Measurements from ENCODE around the gene ESPNL. TPM values are rescaled to one million over a fixed set of nuclear protein-coding genes. Genes with fewer than 3 reads are reported as not detected.
A peak's percentile ranks its signal among the peaks of the same experiment; 100 is the strongest.
"Not testable (repeated sequence)": the region's sequence is repeated elsewhere in the genome, so short reads cannot be mapped to it uniquely, and the experiment has no call there.

ESPNL gene
- 1 to 10 TPM in 1 of 4 donors, under 1 TPM in 2, not detected in 1; 0.78 to 1.3 (median 0.83) TPM for total RNA-seq

DNA sequence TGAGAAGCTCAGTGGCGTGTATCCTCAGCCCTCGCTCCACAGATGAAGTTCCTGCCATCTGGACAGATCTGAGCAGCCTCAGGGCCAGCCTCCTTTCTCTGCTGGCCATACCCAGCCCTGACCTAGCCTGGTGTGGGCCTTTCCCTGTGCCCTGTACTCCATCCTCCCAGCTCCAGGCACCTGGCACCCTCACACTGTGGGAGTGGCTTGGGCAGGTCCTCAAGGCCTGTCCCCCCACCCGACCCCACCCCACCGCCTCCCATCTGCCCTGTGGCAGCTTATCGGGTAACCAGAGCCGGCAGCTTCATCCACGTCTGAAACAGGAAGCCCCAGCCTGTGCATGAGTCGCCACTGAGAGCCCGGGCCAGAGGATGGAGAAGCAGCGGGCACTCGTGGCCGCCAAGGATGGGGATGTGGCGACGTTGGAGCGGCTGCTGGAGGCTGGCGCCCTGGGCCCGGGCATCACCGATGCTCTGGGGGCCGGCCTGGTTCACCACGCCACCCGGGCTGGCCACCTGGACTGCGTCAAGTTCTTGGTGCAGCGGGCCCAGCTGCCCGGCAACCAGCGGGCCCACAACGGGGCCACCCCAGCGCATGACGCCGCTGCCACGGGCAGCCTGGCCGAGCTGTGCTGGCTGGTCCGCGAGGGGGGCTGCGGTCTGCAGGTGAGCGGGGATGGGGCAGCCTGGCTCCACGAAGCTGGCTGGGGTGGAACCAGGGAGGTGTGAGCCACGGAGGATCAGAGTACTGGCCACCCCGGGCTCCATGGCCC, at the start of gene ESPNL:
Gene ESPNL, plus strand, starts transcription at position 292 of the 772 bp plus-strand sequence. Its CDS starts 80 bp downstream, at position 372.
- TF ChIP-seq CTCF (IDR thresholded peaks at IDR 0.05) (no peak), EP300 (IDR thresholded peaks at IDR 0.05) (no peak), POLR2AphosphoS5 (IDR thresholded peaks at IDR 0.05) (no peak), POLR2A (IDR thresholded peaks at IDR 0.05; ENCODE audit: low read depth) (no peak)
- H3K4me3 ChIP-seq = no peak within 1 kb of the TSS
- intact Hi-C loops (cut with DNase I) = no loop called here
- H3K36me3 ChIP-seq = peaks cover 0 to 6% (median 0%) of the 10 kb centered on the region in 4 donors
- 98% methylated on average over 20 of the region's 38 CpGs for WGBS
- peak within 1 kb of the TSS in 1 of 4 donors; percentile 59 for H3K27ac ChIP-seq (replicated peaks in 1 of 4)
- DNase-seq (ENCODE audit: extremely low spot score) = peak; percentile 45
- no peaks in the 10 kb centered on the region for H3K27me3 ChIP-seq
- no peaks in the 10 kb centered on the region for H3K9me3 ChIP-seq
- no peaks in the 10 kb centered on the region for H3K4me1 ChIP-seq

GRCh38 chr2:238053191-238053776, 46.9 kb upstream of the ESPNL start:
- intact Hi-C loops (cut with DNase I) = no loop called here
- no peak for TF ChIP-seq POLR2AphosphoS5 (IDR thresholded peaks at IDR 0.05)
- no peak for TF ChIP-seq POLR2A (IDR thresholded peaks at IDR 0.05; ENCODE audit: low read depth)
- TF ChIP-seq EP300 (IDR thresholded peaks at IDR 0.05) = no peak
- no peak for TF ChIP-seq CTCF (IDR thresholded peaks at IDR 0.05)
- Histone ChIP-seq H3K27ac (replicated peaks in 1 of 4) (no peak overlapping the region), H3K27me3 (no peaks in the 10 kb centered on the region), H3K9me3 (peaks cover 0 to 3% (median 0%) of the 10 kb centered on the region in 4 donors), H3K4me3 (no peak overlapping the region), H3K4me1 (no peaks in the 10 kb centered on the region), H3K36me3 (no peaks in the 10 kb centered on the region)
- DNase-seq (ENCODE audit: extremely low spot score) = no peak
- 92% methylated on average over 2 of the region's 2 CpGs for WGBS

GRCh38 chr2:238055841-238056240, 44.3 kb upstream of the ESPNL start:
- WGBS = 77% methylated on average over 3 of the region's 3 CpGs
- Histone ChIP-seq H3K4me3 (no peak overlapping the region), H3K9me3 (no peaks in the 10 kb centered on the region), H3K27ac (replicated peaks in 1 of 4) (no peak overlapping the region), H3K36me3 (no peaks in the 10 kb centered on the region), H3K27me3 (no peaks in the 10 kb centered on the region), H3K4me1 (peaks cover 4 to 10% (median 8%) of the 10 kb centered on the region in 4 donors)
- intact Hi-C loops (cut with DNase I) = no loop called here
- no peak for DNase-seq (ENCODE audit: extremely low spot score)
- no peak for TF ChIP-seq POLR2A (IDR thresholded peaks at IDR 0.05; ENCODE audit: low read depth)
- TF ChIP-seq CTCF (IDR thresholded peaks at IDR 0.05) = no peak
- TF ChIP-seq EP300 (IDR thresholded peaks at IDR 0.05) = no peak
- no peak for TF ChIP-seq POLR2AphosphoS5 (IDR thresholded peaks at IDR 0.05)

GRCh38 chr2:238057696-238058575, 42.2 kb upstream of the ESPNL start:
- intact Hi-C loops (cut with DNase I); H3K9me3 ChIP-seq; H3K36me3 ChIP-seq; H3K27me3 ChIP-seq; H3K4me3 ChIP-seq; DNase-seq (ENCODE audit: extremely low spot score); H3K27ac ChIP-seq (replicated peaks in 1 of 4): not testable (repeated sequence)
- WGBS = 96% methylated on average over 28 of the region's 44 CpGs
- H3K4me1 ChIP-seq = peaks cover 10 to 27% (median 20%) of the 10 kb centered on the region in 4 donors

- DNase-seq (ENCODE audit: extremely low spot score) = no peak
- no peaks in the 10 kb centered on the region for H3K27me3 ChIP-seq
- WGBS = 88% methylated on average over 3 of the region's 3 CpGs
- H3K9me3 ChIP-seq = no peaks in the 10 kb centered on the region
- H3K4me1 ChIP-seq = peaks cover 10 to 27% (median 20%) of the 10 kb centered on the region in 4 donors
- H3K36me3 ChIP-seq = peaks cover 0 to 3% (median 0%) of the 10 kb centered on the region in 4 donors
- no peak overlapping the region for H3K27ac ChIP-seq (replicated peaks in 1 of 4)
- peak overlapping the region in 3 of 4 donors; percentile 80 to 93 (median 92) for H3K4me3 ChIP-seq
- no peak for TF ChIP-seq EP300 (IDR thresholded peaks at IDR 0.05)
- TF ChIP-seq CTCF (IDR thresholded peaks at IDR 0.05) = no peak
- no peak for TF ChIP-seq POLR2A (IDR thresholded peaks at IDR 0.05; ENCODE audit: low read depth)
- TF ChIP-seq POLR2AphosphoS5 (IDR thresholded peaks at IDR 0.05) = no peak
- intact Hi-C loops (cut with DNase I) = no loop called here
Observed at GRCh38 chr2:238059505-238059904, 40.6 kb upstream of the ESPNL start.

All from esophagus muscularis mucosa (tissue), 4 donors.